GM21737 (cell line): ENCODE results near the gene CNOT6.
A peak's percentile ranks its signal among the peaks of the same experiment; 100 is the strongest.
"Not testable (repeated sequence)": the region's sequence is repeated elsewhere in the genome, so short reads cannot be mapped to it uniquely, and the experiment has no call there.

Experiments used
- ATAC-seq: cut with Tn5 transposase; IDR thresholded peaks from one replicate; pipeline ENCODE4 v1.9.1; 2021; ENCODE audit warnings: mild to moderate bottlenecking, moderate library complexity; ENCODE audit not compliant: unreplicated experiment

Gene CNOT6

GRCh38 chr5:180470966-180471582 lies 23.1 kb upstream of the CNOT6 start:
- no peak for ATAC-seq

- no peak for ATAC-seq
These were observed 22.3 kb upstream of the CNOT6 start for GRCh38 chr5:180471866-180472265.

GRCh38 chr5:180472269-180472668 lies 21.9 kb upstream of the CNOT6 start:
- no peak for ATAC-seq

- ATAC-seq = not testable (repeated sequence)
These were observed 20.8 kb upstream of the CNOT6 start for GRCh38 chr5:180473386-180473785.

- no peak for ATAC-seq
These were observed 19.6 kb upstream of the CNOT6 start for GRCh38 chr5:180474569-180474968.

DNA sequence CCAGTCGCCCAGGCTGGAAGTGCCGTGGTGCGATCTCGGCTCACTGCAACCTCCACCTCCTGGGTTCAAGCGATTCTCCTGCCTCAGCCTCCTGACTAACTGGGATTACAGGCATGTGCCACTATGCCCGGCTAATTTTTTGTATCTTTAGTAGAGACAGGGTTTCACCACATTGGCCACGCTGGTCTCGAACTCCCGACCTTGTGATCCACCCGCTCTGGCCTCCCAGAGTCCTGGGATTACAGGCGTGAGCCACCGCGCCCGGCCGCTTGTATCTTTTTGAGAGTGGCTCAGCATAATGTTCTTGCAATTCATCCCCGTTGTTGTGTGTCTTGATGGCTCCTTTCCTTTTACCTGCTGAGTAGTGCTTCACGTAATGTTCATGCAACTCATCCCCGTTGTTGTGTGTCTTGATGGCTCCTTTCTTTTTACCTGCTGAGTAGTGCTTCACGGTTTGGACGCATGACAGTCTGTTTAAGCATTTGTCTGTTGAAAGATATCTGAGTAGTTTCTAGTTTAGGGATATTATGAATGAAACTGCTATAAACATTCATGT lies 18.1 kb upstream of the CNOT6 start:
- ATAC-seq = not testable (repeated sequence)

GRCh38 chr5:180484813-180485212 lies 9.4 kb upstream of the CNOT6 start:
- ATAC-seq = no peak

DNA sequence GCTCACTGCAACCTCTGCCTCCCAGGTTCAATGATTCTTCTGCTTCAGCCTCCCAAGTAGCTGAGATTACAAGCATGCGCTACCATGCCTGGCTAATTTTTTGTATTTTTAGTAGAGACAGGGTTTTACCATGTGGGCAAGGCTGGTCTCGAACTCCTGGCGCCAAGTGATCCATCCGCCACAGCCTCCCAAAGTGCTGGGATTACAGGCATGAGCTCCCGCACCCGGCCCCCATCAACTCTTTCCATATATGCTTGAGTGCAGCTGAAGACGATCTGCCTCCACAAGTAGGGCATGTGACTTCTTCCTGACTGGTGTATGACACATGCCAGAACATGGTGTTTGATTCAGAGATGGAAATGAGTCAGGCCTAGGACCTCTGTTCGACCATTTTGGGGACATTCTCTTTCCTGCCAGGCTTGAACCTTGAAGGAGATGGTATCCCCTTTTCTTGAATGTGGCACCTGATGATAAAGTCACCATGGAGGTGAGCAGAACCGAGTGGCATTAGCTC lies 7.5 kb upstream of the CNOT6 start:
- no peak for ATAC-seq

DNA sequence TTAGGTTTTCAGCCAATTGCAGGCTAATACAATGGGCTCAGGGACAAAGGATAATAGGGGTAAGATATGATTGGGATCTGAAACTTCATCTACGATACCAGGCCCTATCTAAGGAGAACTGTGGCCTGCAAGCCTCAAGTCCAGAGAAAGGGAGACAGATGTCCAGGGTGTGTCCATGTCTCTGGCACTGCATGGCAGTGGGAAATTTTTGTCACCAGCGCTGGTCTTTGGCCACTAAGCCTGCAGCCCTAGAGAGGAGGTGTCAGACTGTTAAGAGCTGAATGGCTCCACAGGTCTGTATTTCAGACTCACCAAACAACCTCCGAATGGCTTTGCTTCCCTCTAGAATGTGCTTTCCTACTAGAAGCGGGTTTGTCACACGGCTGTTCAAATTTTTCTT lies 6.6 kb upstream of the CNOT6 start:
- ATAC-seq = no peak

DNA sequence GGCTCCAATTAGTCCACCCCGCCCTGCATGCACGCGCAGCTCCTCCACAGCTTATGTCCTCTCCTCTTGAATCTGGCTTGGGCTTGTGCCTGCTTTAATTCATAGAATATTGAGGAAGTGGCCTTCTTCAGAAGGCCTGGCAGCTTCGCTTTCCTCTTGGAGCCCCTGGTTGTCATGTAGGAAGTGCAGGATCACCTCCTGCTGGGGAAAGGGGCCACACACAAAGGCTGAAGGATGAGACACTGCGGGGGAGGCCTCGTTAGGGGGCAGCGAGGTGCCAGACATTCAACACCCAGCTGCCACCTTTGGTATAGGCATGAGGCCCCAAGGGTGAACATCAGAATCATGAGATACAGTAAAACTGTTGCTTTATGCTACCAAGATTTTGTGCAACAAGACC lies 2.7 kb upstream of the CNOT6 start:
- no peak for ATAC-seq

GRCh38 chr5:180492226-180492903 lies 1.8 kb upstream of the CNOT6 start:
- no peak for ATAC-seq

DNA sequence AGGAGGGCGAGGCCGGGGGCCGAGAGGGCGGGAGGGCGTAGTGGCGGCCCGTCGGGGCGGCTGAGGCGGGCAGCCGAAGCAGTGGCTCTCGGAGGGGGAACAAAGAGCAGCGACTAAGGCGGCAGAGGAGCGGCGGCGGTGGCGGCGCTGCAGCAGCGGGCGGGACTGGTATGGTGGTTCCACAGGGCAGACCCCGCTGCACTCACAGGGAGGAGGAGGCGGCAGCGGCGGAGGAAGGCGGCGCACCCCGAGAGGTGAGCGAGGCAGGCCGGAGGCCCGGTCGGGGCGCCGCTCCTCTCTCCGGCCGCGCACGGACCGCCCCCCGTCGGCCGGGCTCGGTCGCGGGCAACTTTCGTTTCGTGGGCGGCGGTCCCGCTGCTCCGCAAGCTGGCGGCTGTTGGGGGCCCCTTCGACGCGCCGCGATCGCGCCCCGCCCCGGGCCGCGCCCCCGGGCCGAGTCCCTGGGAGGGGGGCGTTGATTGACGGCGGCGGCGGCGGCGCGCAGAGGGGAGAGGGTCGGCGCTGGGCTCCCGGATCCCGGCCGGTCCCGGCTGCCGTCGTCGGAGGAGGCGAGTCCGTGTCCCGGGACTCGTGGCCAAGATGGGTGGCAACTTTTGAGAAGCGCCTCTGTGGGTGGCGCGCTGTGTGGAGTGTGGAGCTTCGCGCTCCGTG lies 467 bp downstream of the CNOT6 start:
- ATAC-seq = peak; percentile 30

GRCh38 chr5:180495292-180495691 lies 1.1 kb downstream of the CNOT6 start:
- no peak for ATAC-seq

DNA sequence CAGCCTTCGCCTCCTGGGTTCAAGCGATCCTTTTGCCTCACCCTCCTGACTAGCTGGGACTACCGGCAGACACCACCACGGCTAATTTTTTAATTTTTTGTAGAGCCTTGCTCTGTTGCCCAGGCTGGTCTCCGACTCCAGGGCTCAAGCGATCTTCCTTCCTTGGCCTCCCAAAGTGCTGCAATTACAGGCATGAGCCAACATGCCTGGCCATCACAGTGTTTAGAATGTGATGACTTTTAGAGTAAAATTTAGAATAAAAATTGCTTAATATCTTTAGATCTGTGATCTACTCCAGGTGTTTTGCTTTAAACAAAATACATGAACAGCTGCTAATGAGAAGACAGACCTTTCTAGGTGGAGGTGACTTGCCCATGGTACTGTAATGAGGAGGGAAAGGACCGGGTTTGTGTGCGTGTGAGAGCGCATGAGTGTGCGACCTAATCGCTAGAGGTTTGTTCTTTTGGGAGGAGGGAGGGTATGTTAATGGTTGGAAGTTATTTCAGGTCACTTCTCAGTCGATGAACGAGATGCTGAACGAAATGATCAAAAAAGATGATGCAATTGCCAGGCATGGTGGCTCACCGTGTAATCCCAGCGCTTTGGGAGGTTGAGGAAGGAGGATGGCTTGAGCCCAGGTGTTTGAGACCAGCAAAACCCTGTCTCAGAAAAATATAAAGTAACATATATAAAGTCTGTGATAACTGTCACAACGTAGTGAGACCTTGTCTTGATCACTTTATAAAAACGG lies 2.0 kb downstream of the CNOT6 start:
- ATAC-seq = no peak

DNA sequence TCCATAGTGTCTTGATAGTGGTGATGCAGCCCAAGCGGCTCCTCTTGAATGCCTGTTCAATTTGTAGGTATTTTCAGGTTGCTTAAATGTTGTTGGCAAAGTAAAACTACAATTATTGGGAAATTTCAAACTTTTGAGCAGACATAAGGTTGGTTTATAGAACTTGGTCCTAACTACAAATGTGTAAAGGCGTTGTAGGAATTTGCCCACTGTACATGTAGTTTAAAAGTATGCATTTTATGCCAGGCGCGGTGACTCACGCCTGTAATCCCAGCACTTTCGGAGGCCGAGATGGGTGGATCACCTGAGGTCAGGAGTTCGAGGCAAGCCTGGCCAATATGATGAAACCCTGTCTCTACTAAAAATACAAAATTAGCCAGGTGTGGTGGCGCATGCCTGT lies 2.6 kb downstream of the CNOT6 start:
- ATAC-seq = not testable (repeated sequence)

DNA sequence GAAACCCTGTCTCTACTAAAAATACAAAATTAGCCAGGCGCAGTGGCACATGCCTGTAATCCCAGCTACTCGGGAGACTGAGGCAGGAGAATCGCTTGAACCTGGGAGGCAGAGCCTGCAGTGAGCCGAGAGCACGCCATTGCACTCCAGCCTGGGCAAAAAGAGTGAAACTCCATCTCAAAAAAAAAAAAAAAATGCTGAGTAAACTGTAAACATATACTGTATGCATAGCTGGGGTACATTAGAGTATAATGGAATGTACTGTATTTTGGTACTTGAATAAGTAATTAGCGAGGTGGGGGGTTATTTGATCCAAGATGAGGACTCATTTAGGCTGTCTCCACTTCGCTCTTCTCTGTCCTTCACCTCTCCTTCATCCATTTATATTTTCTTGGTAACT lies 3.7 kb downstream of the CNOT6 start:
- ATAC-seq = not testable (repeated sequence)

DNA sequence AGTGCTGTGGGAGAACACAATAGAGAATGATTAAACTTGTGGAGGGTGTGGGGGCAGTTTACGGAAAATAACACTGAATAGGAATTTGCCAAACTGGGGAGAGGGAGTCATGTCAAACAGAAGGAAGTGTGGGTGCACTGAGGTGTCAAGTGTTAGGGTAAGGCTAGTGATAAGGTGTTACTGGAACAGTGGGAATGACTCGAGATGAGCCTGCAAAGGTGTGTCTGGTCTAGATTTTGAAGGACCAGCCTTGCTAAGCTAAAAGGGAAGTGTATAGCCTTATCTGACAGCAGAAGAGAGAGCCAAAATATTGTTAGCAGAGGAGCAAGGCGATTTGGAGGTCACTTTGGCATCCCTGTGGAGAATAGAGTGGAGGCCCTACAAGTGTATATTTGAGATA lies 4.2 kb downstream of the CNOT6 start:
- no peak for ATAC-seq

- ATAC-seq = no peak
These were observed 5.5 kb downstream of the CNOT6 start for GRCh38 chr5:180499684-180500083.

DNA sequence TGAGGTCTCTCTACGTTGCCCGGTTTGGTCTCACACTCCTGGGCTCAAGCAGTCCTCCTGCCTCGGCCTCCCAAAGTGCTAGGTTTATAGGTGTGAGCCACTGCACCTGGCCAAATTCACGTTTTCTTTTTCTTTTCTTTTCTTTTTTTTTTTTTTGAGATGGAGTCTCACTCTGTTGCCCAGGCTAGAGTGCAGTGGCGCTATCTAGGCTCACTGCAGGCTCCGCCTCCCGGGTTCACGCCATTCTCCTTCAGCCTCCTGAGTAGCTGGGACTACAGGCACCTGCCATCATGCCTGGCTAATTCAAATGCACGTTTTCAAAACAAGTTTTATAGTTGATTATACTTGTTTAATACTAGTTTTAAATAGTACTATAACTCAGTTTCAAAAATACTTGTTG lies 6.1 kb downstream of the CNOT6 start:
- not testable (repeated sequence) for ATAC-seq

DNA sequence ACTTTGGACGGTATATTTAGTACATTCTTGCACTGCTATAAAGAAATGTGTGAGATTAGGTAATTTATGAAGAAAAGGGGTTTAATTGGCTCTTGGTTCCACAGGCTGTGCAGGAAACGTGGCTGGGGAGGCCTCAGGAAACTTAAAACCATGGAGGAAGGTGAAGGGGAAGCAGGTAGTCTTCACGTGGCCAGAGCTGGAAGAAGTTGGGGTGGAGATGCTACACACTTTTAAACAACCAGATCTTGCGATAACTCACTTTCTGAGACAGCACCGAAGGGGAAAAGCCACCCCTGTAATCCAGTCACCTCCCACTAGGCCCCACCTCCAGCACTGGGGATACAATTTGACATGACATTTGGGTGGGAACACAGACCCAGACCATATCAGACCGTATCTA lies 13.5 kb downstream of the CNOT6 start:
- ATAC-seq = no peak

DNA sequence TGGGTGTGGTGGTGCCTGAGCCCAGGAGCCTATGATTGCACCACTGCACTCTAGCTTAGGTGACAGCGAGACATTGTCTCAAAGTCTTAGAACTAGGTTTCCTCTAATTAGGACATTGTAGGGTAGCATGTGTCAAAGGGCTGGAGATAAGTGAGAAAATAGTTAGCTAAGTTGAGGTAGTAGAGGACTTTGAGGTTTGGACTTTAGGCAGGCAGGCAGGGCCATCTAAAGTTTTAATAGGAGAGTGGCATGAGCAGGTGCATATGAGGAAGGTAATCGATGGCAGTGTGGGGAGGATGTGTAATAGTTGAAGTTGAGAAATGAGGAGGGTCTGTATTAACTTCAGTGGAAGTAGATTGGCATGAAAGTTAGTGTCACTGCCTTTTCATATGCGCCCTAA lies 21.1 kb downstream of the CNOT6 start:
- no peak for ATAC-seq
